Measurements from ENCODE around the gene IRF1. TPM values are rescaled to one million over a fixed set of nuclear protein-coding genes. Genes with fewer than 3 reads are reported as not detected.
A peak's percentile ranks its signal among the peaks of the same experiment; 100 is the strongest.

Gene IRF1
- total RNA-seq, 1 donor from 2014 or later = 10.9 TPM

DNA sequence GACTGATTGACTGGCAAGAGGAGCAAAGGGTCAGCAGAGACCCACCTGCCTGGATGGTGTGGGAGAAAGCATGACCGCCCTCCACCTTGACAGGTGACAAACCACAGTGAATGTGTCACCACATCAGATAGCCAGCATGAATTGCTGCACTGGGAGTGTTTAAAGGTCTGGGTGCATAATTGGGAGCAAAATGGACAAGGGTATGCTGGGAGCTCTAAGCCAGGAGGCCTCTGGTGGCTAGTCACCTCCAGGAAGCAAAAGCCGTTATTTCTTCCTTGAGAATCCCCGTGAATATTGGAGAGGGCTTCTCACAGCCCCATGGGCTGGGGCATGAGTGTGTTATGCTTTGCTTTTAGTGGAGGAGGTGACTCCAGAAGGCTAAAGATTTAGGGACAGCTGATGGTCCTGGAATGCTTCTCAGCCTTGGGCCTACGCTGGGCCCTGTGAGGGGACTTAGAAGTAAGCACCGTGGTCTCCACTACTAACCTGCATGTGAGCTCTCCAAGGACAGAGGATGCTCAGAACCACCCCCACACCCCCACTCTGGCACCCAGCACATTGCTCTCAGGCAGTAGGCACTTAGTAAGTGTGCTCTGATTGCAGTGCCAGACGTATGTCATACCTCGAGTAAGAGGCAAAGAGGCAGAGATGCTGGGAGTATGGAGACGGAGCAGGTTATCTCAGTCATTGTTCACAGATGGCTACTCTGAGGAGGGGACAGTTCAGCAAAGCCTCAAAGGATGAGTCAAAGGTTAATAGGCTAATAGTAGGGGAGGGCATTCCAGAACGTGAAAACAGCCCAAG lies 9.1 kb upstream of the IRF1 start:
- Histone ChIP-seq H3K4me3 (no peak overlapping the region), H3K27me3 (ENCODE audit: low read depth) (no peaks in the 10 kb centered on the region), H3K36me3 (no peaks in the 10 kb centered on the region), H3K4me1 (peaks cover 75% of the 10 kb centered on the region), H3K27ac (replicated peaks) (peak overlapping the region; percentile 99), H3K9me3 (replicated peaks) (no peaks in the 10 kb centered on the region)
- peak; percentile 7 for DNase-seq
- TF ChIP-seq, protein P1, sequence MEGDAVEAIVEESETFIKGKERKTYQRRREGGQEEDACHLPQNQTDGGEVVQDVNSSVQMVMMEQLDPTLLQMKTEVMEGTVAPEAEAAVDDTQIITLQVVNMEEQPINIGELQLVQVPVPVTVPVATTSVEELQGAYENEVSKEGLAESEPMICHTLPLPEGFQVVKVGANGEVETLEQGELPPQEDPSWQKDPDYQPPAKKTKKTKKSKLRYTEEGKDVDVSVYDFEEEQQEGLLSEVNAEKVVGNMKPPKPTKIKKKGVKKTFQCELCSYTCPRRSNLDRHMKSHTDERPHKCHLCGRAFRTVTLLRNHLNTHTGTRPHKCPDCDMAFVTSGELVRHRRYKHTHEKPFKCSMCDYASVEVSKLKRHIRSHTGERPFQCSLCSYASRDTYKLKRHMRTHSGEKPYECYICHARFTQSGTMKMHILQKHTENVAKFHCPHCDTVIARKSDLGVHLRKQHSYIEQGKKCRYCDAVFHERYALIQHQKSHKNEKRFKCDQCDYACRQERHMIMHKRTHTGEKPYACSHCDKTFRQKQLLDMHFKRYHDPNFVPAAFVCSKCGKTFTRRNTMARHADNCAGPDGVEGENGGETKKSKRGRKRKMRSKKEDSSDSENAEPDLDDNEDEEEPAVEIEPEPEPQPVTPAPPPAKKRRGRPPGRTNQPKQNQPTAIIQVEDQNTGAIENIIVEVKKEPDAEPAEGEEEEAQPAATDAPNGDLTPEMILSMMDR (IDR thresholded peaks at IDR 0.05; ENCODE audit: borderline replicate concordance) = no peak
- intact Hi-C loops (cut with micrococcal nuclease) = loop anchor here (2.0 kb wide), 1 partner anchor 113 kb away; no protein-coding TSS in a partner anchor

DNA sequence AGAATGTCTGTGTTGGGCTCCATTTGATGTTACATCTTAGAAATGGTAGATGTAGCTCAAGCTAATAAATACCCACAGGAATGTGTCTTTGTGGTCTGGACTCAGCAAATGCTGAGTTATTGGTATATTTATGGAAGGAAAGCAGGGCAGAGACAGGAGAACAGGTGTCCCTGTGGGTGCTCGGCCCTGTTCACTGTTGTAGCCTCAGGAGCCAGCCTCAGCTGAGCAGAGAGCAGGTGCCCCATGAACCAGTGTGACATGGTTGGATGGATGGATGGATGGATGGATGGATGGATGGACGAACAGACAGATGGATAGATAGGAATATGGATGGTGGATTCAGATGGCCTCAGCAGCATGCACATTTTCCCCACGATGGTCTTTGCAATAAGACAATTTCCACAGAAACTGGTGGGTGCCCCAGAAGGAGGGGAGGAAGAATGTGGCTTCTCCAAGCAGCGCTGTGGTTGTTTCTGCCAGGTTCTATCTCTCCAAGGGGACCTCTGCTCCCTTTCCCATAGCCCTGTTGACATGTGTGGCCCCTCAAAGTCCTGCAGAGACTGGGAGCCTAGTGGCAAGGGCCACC lies 8.2 kb upstream of the IRF1 start:
- H3K36me3 ChIP-seq = no peaks in the 10 kb centered on the region
- TF ChIP-seq, protein P1 (IDR thresholded peaks at IDR 0.05; ENCODE audit: borderline replicate concordance) = no peak
- intact Hi-C loops (cut with micrococcal nuclease) = no loop called here
- peaks cover 80% of the 10 kb centered on the region for H3K4me1 ChIP-seq
- H3K9me3 ChIP-seq (replicated peaks) = no peaks in the 10 kb centered on the region
- no peaks in the 10 kb centered on the region for H3K27me3 ChIP-seq (ENCODE audit: low read depth)
- peak overlapping the region; percentile 99 for H3K27ac ChIP-seq (replicated peaks)
- H3K4me3 ChIP-seq = no peak overlapping the region
- DNase-seq = no peak

DNA sequence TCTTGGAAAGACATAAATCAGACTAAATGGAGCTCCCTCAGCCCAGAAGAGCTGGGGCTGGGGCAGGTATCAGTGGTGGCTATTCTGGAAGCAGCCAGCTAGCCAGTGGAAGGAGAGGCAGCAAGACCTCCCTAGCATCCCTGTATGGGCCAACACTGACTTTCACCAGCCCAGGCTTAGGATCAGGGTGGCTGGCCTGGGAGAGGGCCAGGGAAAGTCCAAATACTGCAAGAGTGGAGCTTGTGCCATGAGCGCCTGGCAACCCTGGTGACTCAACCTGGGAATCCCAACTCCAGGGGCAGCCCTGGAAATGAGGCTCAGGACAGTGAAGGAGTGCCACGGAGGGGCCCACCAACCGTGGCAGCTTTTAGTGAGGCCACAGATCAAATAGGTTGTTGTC lies 7.6 kb upstream of the IRF1 start:
- H3K27me3 ChIP-seq (ENCODE audit: low read depth) = no peaks in the 10 kb centered on the region
- H3K4me3 ChIP-seq = no peak overlapping the region
- peak; percentile 24 for DNase-seq
- intact Hi-C loops (cut with micrococcal nuclease) = no loop called here
- H3K27ac ChIP-seq (replicated peaks) = peak overlapping the region; percentile 99
- H3K9me3 ChIP-seq (replicated peaks) = no peaks in the 10 kb centered on the region
- H3K36me3 ChIP-seq = no peaks in the 10 kb centered on the region
- TF ChIP-seq, protein P1 (IDR thresholded peaks at IDR 0.05; ENCODE audit: borderline replicate concordance) = no peak
- peaks cover 74% of the 10 kb centered on the region for H3K4me1 ChIP-seq

DNA sequence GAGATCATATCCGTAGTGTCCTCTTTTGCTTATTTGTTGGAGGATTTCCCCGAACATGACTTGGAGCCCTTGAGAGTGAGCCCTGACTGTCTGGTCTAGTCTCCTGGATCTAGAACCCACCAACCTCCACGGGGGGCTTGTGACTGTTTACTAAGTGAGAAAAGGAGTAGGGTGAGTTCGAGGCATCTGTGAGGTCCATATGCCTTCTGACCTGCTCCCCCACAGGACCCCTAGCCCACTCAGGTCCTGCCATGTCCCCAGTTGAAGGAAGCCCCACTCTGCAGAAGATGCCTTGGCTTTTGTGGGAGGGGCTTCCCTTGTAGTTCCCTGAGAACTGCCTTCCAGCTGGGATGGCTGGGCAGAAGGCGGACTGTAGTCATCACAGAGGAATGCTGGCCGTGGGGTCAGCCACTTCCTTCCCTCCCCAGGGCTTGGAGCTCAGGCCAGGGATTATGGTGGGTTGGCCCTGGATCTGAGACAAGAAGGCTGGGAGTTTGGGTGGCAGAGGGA lies 7.0 kb upstream of the IRF1 start:
- Histone ChIP-seq H3K9me3 (replicated peaks) (no peaks in the 10 kb centered on the region), H3K36me3 (no peaks in the 10 kb centered on the region), H3K4me1 (peaks cover 68% of the 10 kb centered on the region), H3K27me3 (ENCODE audit: low read depth) (no peaks in the 10 kb centered on the region), H3K4me3 (peak overlapping the region; percentile 77), H3K27ac (replicated peaks) (peak overlapping the region; percentile 99)
- intact Hi-C loops (cut with micrococcal nuclease) = no loop called here
- TF ChIP-seq, protein P1 (IDR thresholded peaks at IDR 0.05; ENCODE audit: borderline replicate concordance) = no peak
- peak; percentile 71 for DNase-seq

DNA sequence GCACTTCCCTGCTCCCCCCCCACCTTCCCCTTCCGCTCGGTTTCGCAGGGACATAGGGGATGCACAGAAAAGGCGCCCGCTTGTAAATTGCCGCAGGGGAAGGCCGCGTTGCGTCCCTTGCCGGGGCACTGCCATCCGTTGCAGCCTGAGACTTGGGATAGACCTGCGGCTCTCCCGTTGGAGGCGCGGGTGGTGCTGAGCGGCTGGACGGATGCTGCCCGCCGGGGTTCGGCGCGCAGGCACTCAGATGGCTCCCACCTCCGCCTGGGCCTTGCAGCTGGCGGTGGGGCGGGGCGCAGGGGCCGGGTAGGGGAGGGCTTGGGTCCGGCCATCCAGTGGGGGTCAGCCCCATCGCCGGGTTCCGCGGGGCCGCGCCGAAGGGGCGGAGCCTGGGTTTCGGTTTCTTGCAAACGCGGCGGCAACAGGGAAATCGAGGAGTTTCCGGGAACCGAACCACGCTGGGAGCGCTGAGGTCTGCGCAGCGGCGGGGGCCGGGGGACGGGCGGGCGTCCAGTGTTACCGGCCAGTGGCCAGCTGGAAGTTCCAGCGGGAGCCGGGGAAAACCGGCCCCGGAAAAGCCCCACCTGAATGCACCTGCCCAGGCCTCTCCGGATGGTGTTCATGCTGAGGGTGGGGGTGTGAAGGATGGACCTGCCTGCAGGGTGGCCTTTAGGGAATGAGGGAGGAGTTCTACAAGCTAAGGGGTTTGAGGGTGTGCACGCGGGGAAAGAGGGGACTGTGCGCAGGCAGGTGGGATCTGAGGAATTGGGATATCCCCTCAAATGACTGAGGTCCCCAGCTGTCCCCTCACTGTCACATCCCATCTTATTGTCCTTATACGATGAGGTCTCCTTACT lies 6.3 kb upstream of the IRF1 start:
- intact Hi-C loops (cut with micrococcal nuclease) = no loop called here
- no peaks in the 10 kb centered on the region for H3K36me3 ChIP-seq
- peaks cover 67% of the 10 kb centered on the region for H3K4me1 ChIP-seq

More for the DNA sequence above, 6.3 kb upstream of the IRF1 start:
- Histone ChIP-seq H3K9me3 (replicated peaks) (no peaks in the 10 kb centered on the region), H3K27ac (replicated peaks) (peak overlapping the region; percentile 99), H3K4me3 (peak overlapping the region; percentile 77), H3K27me3 (ENCODE audit: low read depth) (no peaks in the 10 kb centered on the region)
- DNase-seq = peak; percentile 93
- TF ChIP-seq, protein P1 (IDR thresholded peaks at IDR 0.05; ENCODE audit: borderline replicate concordance) = no peak
